GM08714 (cell line): ENCODE data around the gene SEMA5B.

ENCODE experiments used
- H3K4me3 ChIP-seq: fragments of 200-500 bp; sonication (Bioruptor generic); 2 replicates; pipeline ENCODE4 v1.5.1; 2014; ENCODE audit warnings: mild to moderate bottlenecking, low read length, inconsistent platforms
- ZNF274 ChIP-seq: IDR thresholded peaks from 2 replicates; pipeline ENCODE4 v1.6.1; 2012; ENCODE audit warnings: mild to moderate bottlenecking, low read depth, low read length

SEMA5B gene

GRCh38 chr3:122934251-122934650, 93.3 kb downstream of the SEMA5B start:
- no peak overlapping the region for H3K4me3 ChIP-seq
- TF ChIP-seq ZNF274 = no peak

DNA sequence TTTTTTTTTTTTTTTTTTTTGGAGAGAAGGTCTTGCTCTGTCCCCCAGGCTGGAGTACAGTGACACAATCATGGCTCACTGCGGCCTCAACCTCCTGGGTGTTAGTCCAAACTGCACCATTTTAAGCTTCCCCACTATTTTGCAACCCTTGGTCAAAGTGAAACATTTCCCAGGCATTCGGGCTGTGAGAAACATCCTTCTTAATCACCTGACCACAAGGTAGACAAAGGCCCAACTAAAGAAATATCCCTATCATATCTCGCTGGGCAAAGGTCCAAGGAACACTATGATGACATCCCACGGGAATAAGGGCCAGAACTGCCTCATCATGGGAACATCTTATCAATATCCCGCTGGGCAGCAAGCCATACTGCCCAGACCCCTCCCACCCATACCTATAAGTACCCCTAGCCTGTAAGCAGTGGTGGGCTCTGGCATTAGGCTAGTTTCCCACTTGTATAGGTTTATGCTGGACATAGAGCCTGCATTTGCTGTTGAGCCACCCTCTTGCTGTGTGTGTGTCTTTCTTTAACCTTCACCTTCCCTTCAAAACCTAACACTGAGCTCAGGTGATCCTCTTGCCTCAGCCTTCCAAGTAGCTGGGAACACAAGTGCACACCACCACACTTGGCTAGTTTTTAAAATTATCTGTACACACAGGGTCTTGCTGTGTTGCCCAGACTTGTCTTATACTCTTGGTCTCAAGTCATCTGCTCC, 95.2 kb downstream of the SEMA5B start:
- H3K4me3 ChIP-seq = no peak overlapping the region
- no peak for TF ChIP-seq ZNF274

DNA sequence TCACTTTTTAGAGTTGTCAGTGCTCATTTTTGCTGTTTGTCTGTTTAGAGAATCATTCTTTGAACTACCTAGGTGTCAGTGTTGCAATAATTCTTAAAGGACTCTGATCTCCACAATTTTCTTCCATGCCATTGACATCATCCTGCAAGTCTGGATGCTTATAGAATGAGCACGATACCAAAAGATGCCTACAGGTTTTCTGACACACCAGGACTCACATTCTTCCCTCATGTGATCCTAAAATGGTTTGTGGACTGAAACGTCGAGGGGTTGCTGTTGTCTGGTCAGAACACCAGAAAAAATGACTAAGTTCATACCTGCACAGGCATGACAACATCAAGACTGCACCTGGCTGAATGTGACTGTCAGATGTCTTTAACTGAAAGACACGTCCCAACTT, 95.9 kb downstream of the SEMA5B start:
- no peak overlapping the region for H3K4me3 ChIP-seq
- no peak for TF ChIP-seq ZNF274

- no peak for TF ChIP-seq ZNF274
- no peak overlapping the region for H3K4me3 ChIP-seq
Observed at GRCh38 chr3:122930063-122930997, 97.2 kb downstream of the SEMA5B start.

DNA sequence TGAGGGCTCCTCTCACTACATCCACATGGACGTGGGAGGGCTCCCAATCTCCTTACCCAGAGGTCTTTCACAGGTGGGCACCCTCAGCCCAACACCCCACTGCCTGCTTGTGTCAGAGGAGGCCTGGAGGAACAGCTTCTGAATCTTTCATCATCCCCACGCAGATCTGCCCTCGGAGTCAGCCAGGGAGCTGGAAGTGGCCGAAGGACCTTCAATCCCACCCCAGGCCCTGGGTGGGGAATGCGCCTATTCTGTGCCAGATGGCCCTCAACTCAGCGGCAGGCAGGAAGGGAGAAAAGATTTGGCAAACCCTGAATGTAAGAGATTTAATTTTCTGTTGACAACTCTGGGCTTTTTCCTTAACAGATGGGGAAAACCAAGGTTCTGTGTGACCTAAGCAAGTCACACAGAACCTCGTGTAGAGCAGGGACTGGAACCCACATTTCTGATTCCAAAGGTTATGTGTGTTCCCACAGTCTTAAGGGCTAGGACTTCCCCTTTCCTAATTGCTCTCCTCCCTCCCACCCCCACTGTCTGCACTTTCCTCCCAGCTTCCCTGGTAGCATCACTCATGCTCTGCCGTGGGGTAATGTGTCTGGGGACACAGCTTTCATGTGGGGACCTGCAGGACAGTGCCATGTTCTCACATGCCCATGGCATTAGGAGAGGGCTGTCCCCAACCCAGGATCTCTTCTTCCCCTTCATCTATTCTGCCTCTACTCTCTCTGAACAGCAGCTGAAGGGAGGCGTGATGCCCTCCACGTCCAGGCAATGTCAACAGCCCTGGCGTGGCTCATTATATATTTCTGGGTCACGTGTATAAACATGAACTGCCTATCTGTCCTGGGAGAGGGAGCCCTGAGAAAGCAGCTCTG, 98.1 kb downstream of the SEMA5B start:
- no peak overlapping the region for H3K4me3 ChIP-seq
- TF ChIP-seq ZNF274 = no peak

- no peak overlapping the region for H3K4me3 ChIP-seq
- no peak for TF ChIP-seq ZNF274
Observed at GRCh38 chr3:122928396-122929187, 99.0 kb downstream of the SEMA5B start.

- no peak for TF ChIP-seq ZNF274
- H3K4me3 ChIP-seq = no peak overlapping the region
Observed at GRCh38 chr3:122927726-122928125, 99.8 kb downstream of the SEMA5B start.

DNA sequence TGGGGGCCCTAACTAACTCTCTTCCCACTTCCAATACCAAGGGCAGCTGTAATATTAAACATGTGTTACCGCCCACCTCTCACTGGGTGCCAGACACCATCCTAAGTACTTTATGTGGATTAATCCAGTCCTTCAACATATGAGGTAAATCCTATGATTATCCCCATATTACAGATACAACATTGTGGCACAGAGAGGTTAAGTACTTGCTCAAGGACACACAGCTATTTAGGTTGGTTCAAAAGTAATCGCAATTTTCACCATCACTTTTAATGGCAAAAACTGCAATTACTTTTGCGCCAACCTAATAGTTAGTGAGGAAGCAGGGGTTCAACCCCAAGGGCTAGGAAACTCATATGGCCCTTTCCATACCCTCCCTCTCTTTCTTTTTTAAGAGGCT, 100.8 kb downstream of the SEMA5B start:
- TF ChIP-seq ZNF274 = no peak

GRCh38 chr3:122926322-122926721, 101.2 kb downstream of the SEMA5B start:
- TF ChIP-seq ZNF274 = no peak

More for the DNA sequence above, 100.8 kb downstream of the SEMA5B start:
- no peak overlapping the region for H3K4me3 ChIP-seq

GRCh38 chr3:122925756-122926155, 101.8 kb downstream of the SEMA5B start:
- TF ChIP-seq ZNF274 = no peak

More at GRCh38 chr3:122926322-122926721, 101.2 kb downstream of the SEMA5B start:
- H3K4me3 ChIP-seq = no peak overlapping the region

DNA sequence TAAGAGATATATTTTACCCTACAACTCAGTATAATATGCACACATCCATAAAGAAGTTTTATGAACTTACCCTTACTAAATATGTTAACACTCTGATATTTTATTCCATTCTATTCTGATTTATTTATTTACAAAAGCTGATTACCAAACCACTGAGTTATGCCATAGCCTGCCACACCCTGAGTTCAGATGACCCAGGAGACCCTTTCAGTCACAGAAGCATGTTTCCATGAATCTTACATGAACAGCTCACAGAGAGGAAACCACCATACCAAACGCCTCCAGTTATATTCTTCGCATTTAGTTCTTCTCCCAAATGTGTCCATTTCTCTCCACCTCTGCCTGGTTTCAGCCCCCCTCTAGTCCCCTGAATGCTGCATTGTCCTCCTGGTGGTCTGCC, 103.5 kb downstream of the SEMA5B start:
- TF ChIP-seq ZNF274 = no peak
- no peak overlapping the region for H3K4me3 ChIP-seq

More at GRCh38 chr3:122925756-122926155, 101.8 kb downstream of the SEMA5B start:
- no peak overlapping the region for H3K4me3 ChIP-seq

- no peak for TF ChIP-seq ZNF274
Observed at GRCh38 chr3:122923611-122924010, 104.0 kb downstream of the SEMA5B start.

More at GRCh38 chr3:122923611-122924010, 104.0 kb downstream of the SEMA5B start:
- H3K4me3 ChIP-seq = no peak overlapping the region
